H1 (cell line): ENCODE data around the gene TRPC4. TPM values are rescaled to one million over a fixed set of nuclear protein-coding genes. Genes with fewer than 3 reads are reported as not detected.

ENCODE experiments used
- CTCF ChIA-PET: fragments of 300-600 bp; sonication (Branson Sonifier 250); formaldehyde crosslinking; loops from one replicate; lab custom pipeline; 2021; ENCODE audit not compliant: partially characterized antibody; lab: Charles Lee
- POLR2A ChIA-PET: fragments of 300-600 bp; sonication (Branson Sonifier 250); formaldehyde crosslinking; loops from one replicate; lab custom pipeline; 2021; ENCODE audit warnings: inconsistent platforms; ENCODE audit not compliant: partially characterized antibody; lab: Charles Lee
- DNase-seq, 2 experiments: peaks; one replicate each; pipeline versions ENCODE4 v3.0.0 to v3.0.0-alpha.2; 2010 to 2022; ENCODE audit warnings: low spot score in 2 of 2, low read depth in 1 of 2, mixed read lengths in 1 of 2
- FAIRE-seq: peaks from 2 replicates; lab custom pipeline; 2011; peaks lifted over from hg19 to GRCh38; lab: Jason Lieb, UNC
- H2AFZ ChIP-seq: 2 replicates; pipeline ENCODE4 v1.8.1; 2012; ENCODE audit warnings: low read length, inconsistent platforms
- H2AK5ac ChIP-seq: 2 replicates; pipeline ENCODE4 v1.6.1; 2013; ENCODE audit warnings: low read depth, low read length
- H2BK120ac ChIP-seq: replicated peaks from 2 replicates; pipeline ENCODE3; 2013; ENCODE audit warnings: low read depth, low read length, inconsistent platforms
- H2BK12ac ChIP-seq: 2 replicates; pipeline ENCODE4 v1.6.1; 2013; ENCODE audit warnings: low read depth, low read length
- H2BK15ac ChIP-seq: 2 replicates; pipeline ENCODE4 v1.6.1; 2013; ENCODE audit warnings: low read length
- H2BK20ac ChIP-seq: 2 replicates; pipeline ENCODE4 v1.6.1; 2013; ENCODE audit warnings: low read length
- H2BK5ac ChIP-seq: 2 replicates; pipeline ENCODE4 v1.6.1; 2013; ENCODE audit warnings: low read depth, low read length
- H3K14ac ChIP-seq: 2 replicates; pipeline ENCODE4 v1.6.1; 2013; ENCODE audit warnings: inconsistent platforms; ENCODE audit not compliant: insufficient read length
- H3K18ac ChIP-seq: 2 replicates; pipeline ENCODE4 v1.6.1; 2013; ENCODE audit warnings: low read length; ENCODE audit errors: extremely low read depth
- H3K23ac ChIP-seq: 2 replicates; pipeline ENCODE4 v1.6.1; 2013; ENCODE audit warnings: inconsistent platforms; ENCODE audit not compliant: insufficient read length
- H3K23me2 ChIP-seq: 2 replicates; pipeline ENCODE4 v1.6.1; 2013; ENCODE audit warnings: low read depth, low read length
- H3K27ac ChIP-seq: 2 replicates; pipeline ENCODE4 v1.6.1; 2011; ENCODE audit warnings: low read depth, low read length, inconsistent platforms
- H3K27me3 ChIP-seq, 4 experiments: replicated peaks in 1 of 4; 1 replicate in 1 of 4; 2 replicates in 3 of 4; pipeline versions ENCODE4 v1.6.1 to v1.8.1; 2011 to 2013; ENCODE audit warnings: low read length in 3 of 4, mild to moderate bottlenecking in 3 of 4, inconsistent platforms in 2 of 4, mixed read lengths in 2 of 4, moderate library complexity in 1 of 4; ENCODE audit not compliant: control insufficient read depth in 3 of 4, insufficient read depth in 3 of 4; ENCODE audit errors: extremely low read depth in 1 of 4
- H3K36me3 ChIP-seq, 4 experiments: 2 replicates each; pipeline versions ENCODE4 v1.6.1 to v1.8.1; 2011 to 2013; ENCODE audit warnings: mild to moderate bottlenecking in 4 of 4, low read length in 3 of 4, moderate library complexity in 2 of 4, control low read depth in 1 of 4, inconsistent platforms in 1 of 4; ENCODE audit not compliant: insufficient read depth in 4 of 4, control insufficient read depth in 2 of 4
- H3K4ac ChIP-seq: replicated peaks from 2 replicates; pipeline ENCODE3; 2013; ENCODE audit warnings: low read length, low read depth, mixed read lengths, inconsistent platforms; ENCODE audit not compliant: insufficient read length
- H3K4me1 ChIP-seq, 4 experiments: replicated peaks in 1 of 4; 1 replicate in 1 of 4; 2 replicates in 3 of 4; pipeline versions ENCODE4 v1.6.1 to v1.8.1; 2011 to 2013; ENCODE audit warnings: low read length in 3 of 4, inconsistent platforms in 2 of 4, mixed read lengths in 1 of 4; ENCODE audit not compliant: insufficient read depth in 4 of 4, control insufficient read depth in 3 of 4
- H3K4me2 ChIP-seq, 2 experiments: 2 replicates each; pipeline versions ENCODE4 v1.6.1 to v1.8.1; 2011 to 2013; ENCODE audit warnings: low read depth in 2 of 2, low read length in 2 of 2, control low read depth in 1 of 2, inconsistent platforms in 1 of 2, mild to moderate bottlenecking in 1 of 2; ENCODE audit not compliant: insufficient read depth in 1 of 2
- H3K4me3 ChIP-seq, 4 experiments: fragments of 200-600, 300-600 bp in 1 of 4; sonication (generic), shearing (Covaris generic), sonication (Bioruptor Twin) in 1 of 4; 2 replicates each; pipeline versions ENCODE4 v1.5.1 to v1.8.1; 2011 to 2016; ENCODE audit warnings: low read length in 4 of 4, low read depth in 3 of 4, control low read depth in 2 of 4, inconsistent platforms in 2 of 4, mild to moderate bottlenecking in 2 of 4, mixed read lengths in 1 of 4, moderate library complexity in 1 of 4; ENCODE audit not compliant: insufficient read depth in 2 of 4; ENCODE audit errors: extremely low read depth in 1 of 4
- H3K56ac ChIP-seq: replicated peaks from 2 replicates; pipeline ENCODE3; 2013; ENCODE audit warnings: low read depth, mild to moderate bottlenecking, mixed read lengths, low read length, inconsistent platforms; ENCODE audit not compliant: insufficient read length
- H3K79me1 ChIP-seq: 2 replicates; pipeline ENCODE4 v1.6.1; 2013; ENCODE audit warnings: low read depth, low read length, control low read depth
- H3K79me2 ChIP-seq, 2 experiments: 2 replicates each; pipeline versions ENCODE4 v1.6.1 to v1.8.1; 2012 to 2013; ENCODE audit warnings: low read length in 2 of 2, mild to moderate bottlenecking in 2 of 2, inconsistent platforms in 1 of 2; ENCODE audit not compliant: insufficient read depth in 2 of 2, control insufficient read depth in 1 of 2
- H3K9ac ChIP-seq, 4 experiments: replicated peaks in 1 of 4; 1 replicate in 1 of 4; 2 replicates in 3 of 4; pipeline versions ENCODE4 v1.6.1 to v1.8.1; 2011 to 2013; ENCODE audit warnings: low read depth in 3 of 4, low read length in 3 of 4, control low read depth in 2 of 4, mild to moderate bottlenecking in 2 of 4, moderate library complexity in 2 of 4, inconsistent platforms in 1 of 4; ENCODE audit errors: extremely low read depth in 1 of 4
- H3K9me3 ChIP-seq, 2 experiments: 2 replicates each; pipeline versions ENCODE4 v1.6.1 to v1.8.1; 2012 to 2013; ENCODE audit warnings: mild to moderate bottlenecking in 2 of 2, moderate library complexity in 2 of 2, control low read depth in 1 of 2, inconsistent platforms in 1 of 2, low read depth in 1 of 2, low read length in 1 of 2, mixed read lengths in 1 of 2; ENCODE audit not compliant: insufficient read depth in 2 of 2
- H4K20me1 ChIP-seq, 2 experiments: replicated peaks in 1 of 2; 2 replicates each; pipeline versions ENCODE3 to v1.8.1; 2011 to 2013; ENCODE audit warnings: inconsistent platforms in 2 of 2, low read length in 2 of 2, mild to moderate bottlenecking in 1 of 2; ENCODE audit not compliant: insufficient read depth in 2 of 2, control insufficient read depth in 1 of 2
- H4K5ac ChIP-seq: 2 replicates; pipeline ENCODE4 v1.6.1; 2013; ENCODE audit warnings: low read length, low read depth, mixed read lengths, inconsistent platforms; ENCODE audit not compliant: insufficient read length
- H4K8ac ChIP-seq: 2 replicates; pipeline ENCODE4 v1.8.0; 2013; ENCODE audit warnings: mild to moderate bottlenecking, moderate library complexity, low read length, inconsistent platforms; ENCODE audit not compliant: insufficient read depth; ENCODE audit errors: extremely low read depth
- H4K91ac ChIP-seq: replicated peaks from 2 replicates; pipeline ENCODE3; 2013; ENCODE audit warnings: low read length, mixed read lengths, inconsistent platforms; ENCODE audit not compliant: insufficient read length
- CHD2 ChIP-seq: IDR thresholded peaks from 2 replicates; pipeline ENCODE4 v1.6.1; 2012; ENCODE audit warnings: low read length, improper control_type of control experiment
- NANOG ChIP-seq: IDR thresholded peaks from 2 replicates; pipeline ENCODE4 v1.6.1; 2011; ENCODE audit warnings: low read length, low read depth, mild to moderate bottlenecking, inconsistent platforms; ENCODE audit not compliant: insufficient read depth, poor library complexity, severe bottlenecking
- polyA plus RNA-seq, 7 experiments: library from polyadenylated mRNA; depleted of rRNA in 3 of 7; stranded (reverse) in 5 of 7; unstranded in 2 of 7; fragments of >200 nt in 5 of 7; fragments of 200-250 nt in 2 of 7; gene quantifications; 1 replicate in 5 of 7; 2 replicates in 1 of 7; 4 replicates in 1 of 7; pipeline versions ENCODE4 v1.2.1 to v1.2.3, GENCODE V29; 2011 to 2013; ENCODE audit warnings: missing spikeins in 2 of 7, mixed read lengths in 2 of 7
- total RNA-seq: library from RNA; stranded (reverse); fragmentation: NEBNext Ultra II Directional; extraction: Animal tissue kit (Norgen Biotek cat#: 25700); gene quantifications from 2 replicates; pipeline ENCODE4 v1.2.1, GENCODE V29; 2021

TRPC4 gene
- total and polyA plus RNA-seq, 2 of the 8 experiments (the other 6 are each of a cell fraction or from before 2014, with no cell fraction given), result 12.3 to 14.7 TPM

GRCh38 chr13:37595162-37595561 lies 274.4 kb downstream of the TRPC4 start:
- Histone ChIP-seq H3K27me3 (no peaks in the 10 kb centered on the region), H3K23ac (no peak overlapping the region), H4K20me1 (no peaks in the 10 kb centered on the region), H4K91ac (no peak overlapping the region), H4K5ac (no peak overlapping the region), H3K27ac (no peak overlapping the region), H3K4me1 (peaks cover 0 to 8% (median 1%) of the 10 kb centered on the region in 4 experiments; a peak in 2 of 7 replicates), H3K36me3 (no peaks in the 10 kb centered on the region), H3K18ac (no peak overlapping the region), H2BK15ac (no peak overlapping the region), H3K4me3 (peak overlapping the region in 1 of 4 experiments; percentile 6; a peak in 1 of 8 replicates), H3K9me3 (no peaks in the 10 kb centered on the region), H2BK120ac (no peak overlapping the region), H3K79me1 (no peaks in the 10 kb centered on the region), H3K23me2 (no peaks in the 10 kb centered on the region), H3K9ac (no peak overlapping the region), H2BK5ac (no peak overlapping the region), H3K4me2 (peak overlapping the region; percentile 19 to 43; a peak in 2 of 4 replicates), H3K4ac (no peak overlapping the region), H4K8ac (no peak overlapping the region), H2BK20ac (no peak overlapping the region), H2AK5ac (no peak overlapping the region), H2AFZ (no peak overlapping the region), H3K79me2 (no peaks in the 10 kb centered on the region), H2BK12ac (no peak overlapping the region), H3K14ac (no peak overlapping the region), H3K56ac (no peak overlapping the region)
- ChIA-PET CTCF (interaction anchor here (0.6 to 1.5 kb wide), 3 partner anchors 8 to 1113 kb away, joined by 3 to 6 read pairs (median 4); no protein-coding TSS in a partner anchor), POLR2A (interaction anchor here (0.6 kb wide), 1 partner anchor 1411 kb away, joined by 3 read pairs; no protein-coding TSS in a partner anchor)
- DNase-seq (peak in 1 of 2 experiments; percentile 21), FAIRE-seq (peak; percentile 24)
- peak; percentile 57 for TF ChIP-seq NANOG
- TF ChIP-seq CHD2, result no peak
- TF ChIP-seq, all 59 proteins: peak for 1
